SK-N-SH treated with all-trans-retinoic acid at 6 μM for 48 hours (cell line): ENCODE data around the gene NUP93.
A peak's percentile ranks its signal among the peaks of the same experiment; 100 is the strongest.

ENCODE experiments used
- ATAC-seq: fragments of 200-7000 bp; cut with Tn5 transposase; 3 replicates; pipeline ENCODE4 v1.9.1; 2020; ENCODE audit warnings: mild to moderate bottlenecking, moderate library complexity
- ARNTL ChIP-seq: fragments of 450-650 bp; formaldehyde crosslinking; IDR thresholded peaks from 2 replicates; pipeline ENCODE4 v1.5.0; 2020; ENCODE audit warnings: low read depth, mild to moderate bottlenecking, moderate library complexity, borderline replicate concordance
- BACH2 ChIP-seq: fragments of 250-450 bp; sonication (Bioruptor Pico); IDR thresholded peaks from 2 replicates; pipeline ENCODE4 v1.9.0; 2021; ENCODE audit warnings: mild to moderate bottlenecking, borderline replicate concordance
- CSRNP3 ChIP-seq: fragments of 250-450 bp; sonication (Bioruptor Pico); IDR thresholded peaks from 2 replicates; pipeline ENCODE4 v1.5.1; 2021; ENCODE audit warnings: mild to moderate bottlenecking, moderate library complexity
- ESRRG ChIP-seq: fragments of 250-450 bp; sonication (Bioruptor Pico); IDR thresholded peaks from 2 replicates; pipeline ENCODE4 v1.6.1; 2021; ENCODE audit warnings: mild to moderate bottlenecking
- ISL1 ChIP-seq: fragments of 250-450 bp; sonication (Bioruptor Pico); IDR thresholded peaks from 2 replicates; pipeline ENCODE4 v2.1.2; 2022; ENCODE audit warnings: mild to moderate bottlenecking, moderate library complexity
- OSR1 ChIP-seq: fragments of 250-450 bp; sonication (Bioruptor Pico); IDR thresholded peaks from 2 replicates; pipeline ENCODE4 v1.8.0; 2022; ENCODE audit warnings: moderate library complexity, mild to moderate bottlenecking, inconsistent platforms
- PATZ1 ChIP-seq: fragments of 250-450 bp; sonication (Bioruptor Pico); IDR thresholded peaks from 2 replicates; pipeline ENCODE4 v1.8.0; 2020; ENCODE audit warnings: mild to moderate bottlenecking, moderate library complexity, borderline replicate concordance
- PPARA ChIP-seq: fragments of 250-450 bp; sonication (Bioruptor Pico); IDR thresholded peaks from 2 replicates; pipeline ENCODE4 v1.5.0; 2020; ENCODE audit warnings: mild to moderate bottlenecking, borderline replicate concordance
- RARB ChIP-seq: fragments of 250-450 bp; sonication (Bioruptor Pico); IDR thresholded peaks from 2 replicates; pipeline ENCODE4 v1.8.0; 2021; ENCODE audit warnings: mild to moderate bottlenecking, moderate library complexity
- SNAI2 ChIP-seq: fragments of 250-450 bp; sonication (Bioruptor Pico); IDR thresholded peaks from 2 replicates; pipeline ENCODE4 v1.5.0; 2020; ENCODE audit warnings: mild to moderate bottlenecking, moderate library complexity
- TCF4 ChIP-seq: fragments of 250-450 bp; sonication (Bioruptor Pico); IDR thresholded peaks from 2 replicates; pipeline ENCODE4 v1.8.0; 2021; ENCODE audit warnings: mild to moderate bottlenecking, moderate library complexity, borderline replicate concordance
- TOX ChIP-seq: fragments of 250-450 bp; sonication (Bioruptor Pico); IDR thresholded peaks from 2 replicates; pipeline ENCODE4 v1.8.0; 2021; ENCODE audit warnings: mild to moderate bottlenecking, moderate library complexity, borderline replicate concordance
- ZC3H10 ChIP-seq: fragments of 250-450 bp; sonication (Bioruptor Pico); IDR thresholded peaks from 2 replicates; pipeline ENCODE4 v1.5.1; 2021; ENCODE audit warnings: mild to moderate bottlenecking, moderate library complexity
- ZFP3 ChIP-seq: fragments of 250-450 bp; sonication (Bioruptor Pico); IDR thresholded peaks from 2 replicates; pipeline ENCODE4 v1.5.0; 2020; ENCODE audit warnings: mild to moderate bottlenecking, moderate library complexity
- ZFP30 ChIP-seq: fragments of 450-650 bp; formaldehyde crosslinking; IDR thresholded peaks from 2 replicates; pipeline ENCODE4 v1.5.0; 2022; ENCODE audit warnings: mild to moderate bottlenecking, moderate library complexity
- ZNF565 ChIP-seq: fragments of 450-650 bp; formaldehyde crosslinking; conservative IDR thresholded peaks from 2 replicates; pipeline ENCODE4 v1.5.0; 2020; ENCODE audit warnings: low read depth, mild to moderate bottlenecking, moderate library complexity
- ZNF8 ChIP-seq: fragments of 450-650 bp; formaldehyde crosslinking; IDR thresholded peaks from 2 replicates; pipeline ENCODE4 v1.5.0; 2020; ENCODE audit warnings: mild to moderate bottlenecking, moderate library complexity
- TF ChIP-seq, protein P1 (sequence below): fragments of 250-450 bp; sonication (Bioruptor Pico); IDR thresholded peaks from 2 replicates; pipeline ENCODE4 v1.5.0; 2020; ENCODE audit warnings: mild to moderate bottlenecking, moderate library complexity
- TF ChIP-seq, protein P2 (sequence below): fragments of 250-450 bp; sonication (Bioruptor Pico); IDR thresholded peaks from 2 replicates; pipeline ENCODE4 v1.5.1; 2020; ENCODE audit warnings: low read depth, mild to moderate bottlenecking, moderate library complexity

The NUP93 gene

DNA sequence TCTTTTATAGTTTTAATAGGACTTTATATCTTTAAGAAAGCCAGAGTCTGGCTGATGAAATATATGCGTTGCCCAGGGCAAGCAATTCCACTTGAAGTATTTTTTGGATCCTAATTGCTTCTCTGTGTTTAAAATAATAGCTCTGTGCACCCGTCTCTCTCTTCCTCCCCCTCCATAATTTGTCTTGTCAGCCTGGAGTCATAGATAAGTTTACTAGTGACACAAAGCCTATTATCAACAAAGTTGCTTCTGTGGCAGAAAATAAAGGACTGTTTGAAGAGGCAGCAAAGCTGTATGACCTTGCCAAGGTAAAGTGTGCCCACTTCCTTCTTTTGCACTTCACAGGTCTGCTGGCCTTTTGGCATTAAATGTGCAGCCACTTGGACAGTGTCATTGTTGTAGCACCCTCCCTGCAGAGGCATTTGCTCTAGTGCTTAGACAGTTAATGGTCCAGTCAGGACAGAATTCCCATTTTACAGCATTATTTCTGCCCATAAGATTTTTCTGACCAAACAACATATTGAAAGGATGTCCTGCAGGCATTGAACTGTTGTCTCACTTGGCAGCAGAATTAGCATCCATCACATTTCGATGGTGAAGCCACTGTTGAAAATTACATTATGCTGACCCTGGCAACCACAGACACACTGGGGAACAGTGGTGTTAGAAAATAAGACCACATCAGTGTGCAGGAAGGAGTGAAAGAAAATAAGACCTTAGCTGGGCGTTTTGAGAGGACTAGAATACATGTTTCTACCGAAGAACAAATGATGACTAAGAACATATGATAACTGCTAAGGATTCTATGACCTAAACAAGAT, 106.7 kb downstream of the NUP93 start:
- no peak for ATAC-seq
- TF ChIP-seq PPARA, result no peak
- no peak for TF ChIP-seq RARB
- no peak for TF ChIP-seq ZNF8 (CRISPR knock-in tag)
- no peak for TF ChIP-seq ARNTL
- TF ChIP-seq ESRRG, result no peak
- no peak for TF ChIP-seq PATZ1 (CRISPR knock-in tag)
- TF ChIP-seq ZFP3 (CRISPR knock-in tag), result no peak
- no peak for TF ChIP-seq TCF4 (CRISPR knock-in tag)
- no peak for TF ChIP-seq ZNF565
- TF ChIP-seq ZC3H10 (CRISPR knock-in tag), result no peak

DNA sequence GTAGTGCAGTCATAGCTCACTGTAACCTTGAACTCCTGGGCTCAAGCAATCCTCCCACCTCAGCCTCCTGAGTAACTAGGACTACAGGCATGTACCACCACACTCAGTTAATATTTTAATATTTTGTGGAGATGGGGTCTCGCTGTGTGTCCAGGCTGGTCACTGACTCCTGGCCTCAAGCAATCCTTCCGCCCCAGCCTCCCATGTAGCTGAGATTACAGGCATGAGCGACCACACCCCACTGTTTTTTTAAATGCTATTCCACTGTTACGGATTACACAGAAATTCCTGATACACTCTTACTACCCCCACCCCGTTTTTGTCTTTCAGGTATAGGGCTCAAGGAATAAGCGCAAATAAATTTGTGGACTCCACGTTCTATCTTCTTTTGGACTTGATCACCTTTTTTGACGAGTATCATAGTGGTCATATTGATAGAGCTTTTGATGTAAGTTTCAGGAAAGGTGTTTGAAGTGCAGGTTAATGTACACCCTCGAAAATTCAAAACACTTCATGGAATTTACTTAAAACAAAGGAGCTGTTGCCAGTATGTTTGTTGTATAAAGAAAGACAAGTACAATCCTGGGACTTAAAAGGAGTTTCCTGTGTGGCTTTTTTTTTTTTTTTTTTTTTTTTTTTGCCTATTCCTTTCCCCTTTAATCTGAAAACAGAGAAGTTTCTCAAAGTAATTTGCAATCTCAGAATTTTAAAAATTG, 108.9 kb downstream of the NUP93 start:
- no peak for ATAC-seq

GRCh38 chr16:56841233-56841632, 111.3 kb downstream of the NUP93 start:
- TF ChIP-seq BACH2 (CRISPR knock-in tag) (no peak), SNAI2 (peak; percentile 87), TOX (CRISPR knock-in tag) (no peak), ZNF8 (CRISPR knock-in tag) (no peak), OSR1 (CRISPR knock-in tag) (no peak), TCF4 (CRISPR knock-in tag) (peak; percentile 82), RARB (no peak), ZNF565 (no peak), CSRNP3 (CRISPR knock-in tag) (no peak), ZC3H10 (CRISPR knock-in tag) (no peak)
- TF ChIP-seq, protein P1, sequence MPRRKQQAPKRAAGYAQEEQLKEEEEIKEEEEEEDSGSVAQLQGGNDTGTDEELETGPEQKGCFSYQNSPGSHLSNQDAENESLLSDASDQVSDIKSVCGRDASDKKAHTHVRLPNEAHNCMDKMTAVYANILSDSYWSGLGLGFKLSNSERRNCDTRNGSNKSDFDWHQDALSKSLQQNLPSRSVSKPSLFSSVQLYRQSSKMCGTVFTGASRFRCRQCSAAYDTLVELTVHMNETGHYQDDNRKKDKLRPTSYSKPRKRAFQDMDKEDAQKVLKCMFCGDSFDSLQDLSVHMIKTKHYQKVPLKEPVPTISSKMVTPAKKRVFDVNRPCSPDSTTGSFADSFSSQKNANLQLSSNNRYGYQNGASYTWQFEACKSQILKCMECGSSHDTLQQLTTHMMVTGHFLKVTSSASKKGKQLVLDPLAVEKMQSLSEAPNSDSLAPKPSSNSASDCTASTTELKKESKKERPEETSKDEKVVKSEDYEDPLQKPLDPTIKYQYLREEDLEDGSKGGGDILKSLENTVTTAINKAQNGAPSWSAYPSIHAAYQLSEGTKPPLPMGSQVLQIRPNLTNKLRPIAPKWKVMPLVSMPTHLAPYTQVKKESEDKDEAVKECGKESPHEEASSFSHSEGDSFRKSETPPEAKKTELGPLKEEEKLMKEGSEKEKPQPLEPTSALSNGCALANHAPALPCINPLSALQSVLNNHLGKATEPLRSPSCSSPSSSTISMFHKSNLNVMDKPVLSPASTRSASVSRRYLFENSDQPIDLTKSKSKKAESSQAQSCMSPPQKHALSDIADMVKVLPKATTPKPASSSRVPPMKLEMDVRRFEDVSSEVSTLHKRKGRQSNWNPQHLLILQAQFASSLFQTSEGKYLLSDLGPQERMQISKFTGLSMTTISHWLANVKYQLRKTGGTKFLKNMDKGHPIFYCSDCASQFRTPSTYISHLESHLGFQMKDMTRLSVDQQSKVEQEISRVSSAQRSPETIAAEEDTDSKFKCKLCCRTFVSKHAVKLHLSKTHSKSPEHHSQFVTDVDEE (CRISPR knock-in tag), result peak; percentile 78; the same call in 1 of the 2 replicates
- TF ChIP-seq, all 23 proteins: peak for 3
- peak; percentile 99 for ATAC-seq

More for the DNA sequence above, 108.9 kb downstream of the NUP93 start:
- TF ChIP-seq, protein P1 (CRISPR knock-in tag), result no peak
- no peak for TF ChIP-seq ZC3H10 (CRISPR knock-in tag)
- no peak for TF ChIP-seq ZFP30 (CRISPR knock-in tag)
- TF ChIP-seq ISL1, result no peak
- TF ChIP-seq ZFP3 (CRISPR knock-in tag), result no peak
- no peak for TF ChIP-seq OSR1 (CRISPR knock-in tag)
- no peak for TF ChIP-seq TCF4 (CRISPR knock-in tag)
- TF ChIP-seq ARNTL, result no peak
- TF ChIP-seq ZNF8 (CRISPR knock-in tag), result no peak
- no peak for TF ChIP-seq BACH2 (CRISPR knock-in tag)
- no peak for TF ChIP-seq PPARA
- TF ChIP-seq, protein P2, sequence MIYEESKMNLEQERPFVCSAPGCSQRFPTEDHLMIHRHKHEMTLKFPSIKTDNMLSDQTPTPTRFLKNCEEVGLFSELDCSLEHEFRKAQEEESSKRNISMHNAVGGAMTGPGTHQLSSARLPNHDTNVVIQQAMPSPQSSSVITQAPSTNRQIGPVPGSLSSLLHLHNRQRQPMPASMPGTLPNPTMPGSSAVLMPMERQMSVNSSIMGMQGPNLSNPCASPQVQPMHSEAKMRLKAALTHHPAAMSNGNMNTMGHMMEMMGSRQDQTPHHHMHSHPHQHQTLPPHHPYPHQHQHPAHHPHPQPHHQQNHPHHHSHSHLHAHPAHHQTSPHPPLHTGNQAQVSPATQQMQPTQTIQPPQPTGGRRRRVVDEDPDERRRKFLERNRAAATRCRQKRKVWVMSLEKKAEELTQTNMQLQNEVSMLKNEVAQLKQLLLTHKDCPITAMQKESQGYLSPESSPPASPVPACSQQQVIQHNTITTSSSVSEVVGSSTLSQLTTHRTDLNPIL (CRISPR knock-in tag), result no peak
- no peak for TF ChIP-seq RARB
- TF ChIP-seq, all 23 proteins: peak for 0
